ENCODE data around the gene CLIP2. TPM values are rescaled to one million over a fixed set of nuclear protein-coding genes. Genes with fewer than 3 reads are reported as not detected.
"Not testable (repeated sequence)": the region's sequence is repeated elsewhere in the genome, so short reads cannot be mapped to it uniquely, and the experiment has no call there.

The CLIP2 gene
- total and polyA plus RNA-seq, 2 of the 4 experiments (the other 2 are of a cell fraction): 18.1 to 20.7 TPM

DNA sequence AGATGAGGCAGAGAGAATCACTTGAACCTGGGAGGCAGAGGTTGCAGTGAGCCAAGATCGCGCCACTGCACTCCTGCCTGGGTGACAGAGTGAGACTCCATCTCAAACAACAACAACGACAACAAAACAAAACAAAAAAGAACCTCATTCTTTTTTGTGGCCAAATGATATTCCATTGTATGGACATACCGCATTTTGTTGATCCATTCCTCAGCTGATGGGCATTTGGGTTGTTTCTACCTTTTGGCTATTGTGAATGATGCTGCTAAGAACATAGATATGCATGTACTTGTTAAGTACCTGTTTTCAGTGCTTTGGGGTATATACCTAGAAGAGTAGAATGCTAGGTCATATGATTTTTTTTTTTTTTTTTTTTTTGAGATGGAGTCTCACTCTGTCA is 94.9 kb downstream of the CLIP2 start:
- H3K9me1 ChIP-seq (ENCODE audit: insufficient read depth, low read length); H3K4ac ChIP-seq (ENCODE audit: low read depth, low read length); H2AFZ ChIP-seq (replicated peaks; ENCODE audit: low read length, poor library complexity); H2BK5ac ChIP-seq (ENCODE audit: low read depth, low read length, poor library complexity, severe bottlenecking); POLR2A ChIA-PET (ENCODE audit: unreplicated experiment); H4K8ac ChIP-seq (ENCODE audit: low read depth in 2 of 2, low read length in 2 of 2); H3K9ac ChIP-seq (ENCODE audit: low read depth, low read length); H3K4me3 ChIP-seq (ENCODE audit: insufficient read depth, low read depth, low read length); DNase-seq; H2BK15ac ChIP-seq (ENCODE audit: low read depth, low read length); H3K27ac ChIP-seq (ENCODE audit: insufficient read depth, low read length); H3K9me3 ChIP-seq (ENCODE audit: control insufficient read depth, insufficient read depth, low read length); BruUV-seq (replicated peaks); H2AK9ac ChIP-seq (replicated peaks; ENCODE audit: low read depth, low read length, poor library complexity); H3K23ac ChIP-seq (ENCODE audit: low read depth, low read length); dilution Hi-C loops (cut with HindIII; ENCODE audit: low sequenced_read_pairs, unreplicated experiment); H3K14ac ChIP-seq (replicated peaks; ENCODE audit: low read depth, low read length); intact Hi-C loops (cut with micrococcal nuclease); H3K18ac ChIP-seq (ENCODE audit: low read depth, low read length); H3K27me3 ChIP-seq (ENCODE audit: control insufficient read depth, insufficient read depth, low read length); in situ Hi-C loops (cut with MboI; ENCODE audit: low sequenced_read_pairs); H2BK120ac ChIP-seq (ENCODE audit: low read depth, low read length); H2AK5ac ChIP-seq (ENCODE audit: low read depth, low read length); H4K91ac ChIP-seq (ENCODE audit: insufficient read depth, low read depth, low read length); ATAC-seq (ENCODE audit: low read depth); H2BK20ac ChIP-seq (ENCODE audit: low read depth, low read length); H4K5ac ChIP-seq (ENCODE audit: low read depth, low read length); H3K4me1 ChIP-seq (ENCODE audit: control insufficient read depth, insufficient read depth, low read length); H3K4me2 ChIP-seq (ENCODE audit: low read depth, low read length); H3K56ac ChIP-seq (ENCODE audit: extremely low read depth, insufficient read depth, low read length); H4K20me1 ChIP-seq (ENCODE audit: insufficient read depth, low read length): not testable (repeated sequence)
- Histone ChIP-seq H3K36me3 (ENCODE audit: control insufficient read depth, insufficient read depth, low read length) (peaks cover 33% of the 10 kb centered on the region), H3K79me1 (ENCODE audit: low read depth in 1 of 2, low read length in 2 of 2) (peaks cover 3 to 14% of the 10 kb centered on the region in 2 experiments; a peak in 3 of 4 replicates)
- WGBS, 2 experiments (ENCODE audit: extremely low coverage in 2 of 2, insufficient read length in 1 of 2): 80% methylated on average over 1 of the region's 4 CpGs; no CpG with 5 or more reads in 1 of the 2 experiments
- CTCF ChIA-PET: interaction anchor here (0.6 kb wide), 1 partner anchor 342 kb away, joined by 4 read pairs; no protein-coding TSS in a partner anchor

DNA sequence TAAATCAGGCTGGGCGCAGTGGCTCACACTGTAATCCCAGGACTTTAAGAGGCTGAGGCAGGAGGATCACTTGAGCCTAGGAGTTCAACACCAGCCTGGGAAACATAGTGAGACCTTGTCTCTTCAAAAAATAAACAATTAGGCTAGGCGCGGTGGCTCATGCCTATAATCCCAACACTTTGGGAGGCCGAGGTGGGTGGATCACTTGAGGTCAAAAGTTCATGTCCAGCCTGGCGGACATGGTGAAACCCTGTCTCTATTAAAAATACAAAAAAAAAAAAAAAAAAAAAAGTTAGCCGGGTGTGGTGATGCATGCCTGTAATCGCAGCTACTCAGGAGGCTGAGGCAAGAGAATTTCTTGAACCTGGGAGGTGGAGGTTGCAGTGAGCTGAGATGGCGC is 95.6 kb downstream of the CLIP2 start:
- H3K4me1 ChIP-seq (ENCODE audit: control insufficient read depth, insufficient read depth, low read length); H3K9me3 ChIP-seq (ENCODE audit: control insufficient read depth, insufficient read depth, low read length); H3K23ac ChIP-seq (ENCODE audit: low read depth, low read length); BruUV-seq (replicated peaks); H3K14ac ChIP-seq (replicated peaks; ENCODE audit: low read depth, low read length); H2AFZ ChIP-seq (replicated peaks; ENCODE audit: low read length, poor library complexity); H2BK120ac ChIP-seq (ENCODE audit: low read depth, low read length); H4K5ac ChIP-seq (ENCODE audit: low read depth, low read length); H2BK15ac ChIP-seq (ENCODE audit: low read depth, low read length); H3K27ac ChIP-seq (ENCODE audit: insufficient read depth, low read length); H2BK5ac ChIP-seq (ENCODE audit: low read depth, low read length, poor library complexity, severe bottlenecking); dilution Hi-C loops (cut with HindIII; ENCODE audit: low sequenced_read_pairs, unreplicated experiment); POLR2A ChIA-PET (ENCODE audit: unreplicated experiment); intact Hi-C loops (cut with micrococcal nuclease); H4K20me1 ChIP-seq (ENCODE audit: insufficient read depth, low read length); H2BK20ac ChIP-seq (ENCODE audit: low read depth, low read length); H3K56ac ChIP-seq (ENCODE audit: extremely low read depth, insufficient read depth, low read length); H2AK9ac ChIP-seq (replicated peaks; ENCODE audit: low read depth, low read length, poor library complexity); H3K4me3 ChIP-seq (ENCODE audit: insufficient read depth, low read depth, low read length); H3K9ac ChIP-seq (ENCODE audit: low read depth, low read length); H3K18ac ChIP-seq (ENCODE audit: low read depth, low read length); H4K8ac ChIP-seq (ENCODE audit: low read depth in 2 of 2, low read length in 2 of 2); DNase-seq; in situ Hi-C loops (cut with MboI; ENCODE audit: low sequenced_read_pairs); H4K91ac ChIP-seq (ENCODE audit: insufficient read depth, low read depth, low read length); H3K9me1 ChIP-seq (ENCODE audit: insufficient read depth, low read length); H2AK5ac ChIP-seq (ENCODE audit: low read depth, low read length); ATAC-seq (ENCODE audit: low read depth); H3K27me3 ChIP-seq (ENCODE audit: control insufficient read depth, insufficient read depth, low read length); H3K4ac ChIP-seq (ENCODE audit: low read depth, low read length); H3K4me2 ChIP-seq (ENCODE audit: low read depth, low read length): not testable (repeated sequence)
- 100% methylated on average over 1 of the region's 8 CpGs; no CpG with 5 or more reads in 1 of the 2 experiments for WGBS, 2 experiments (ENCODE audit: extremely low coverage in 2 of 2, insufficient read length in 1 of 2)
- Histone ChIP-seq H3K79me1 (ENCODE audit: low read depth in 1 of 2, low read length in 2 of 2) (peaks cover 3 to 14% of the 10 kb centered on the region in 2 experiments; a peak in 3 of 4 replicates), H3K36me3 (ENCODE audit: control insufficient read depth, insufficient read depth, low read length) (peaks cover 36% of the 10 kb centered on the region)
- CTCF ChIA-PET: interaction anchor here (0.6 kb wide), 1 partner anchor 32 kb away, joined by 4 read pairs; no protein-coding TSS in a partner anchor
